SU-DHL-6 (cell line): ENCODE measurements around the gene OSTC.

ENCODE experiments used
- H2AFZ ChIP-seq: fragments of 200-600 bp; sonication (generic); 2 replicates; pipeline ENCODE4 v1.6.1; 2014; ENCODE audit warnings: low read depth, mild to moderate bottlenecking, moderate library complexity, mixed read lengths, antibody characterized with exemption, low read length; ENCODE audit not compliant: severe bottlenecking
- H3F3A ChIP-seq: fragments of 200-600 bp; shearing (Covaris generic); 2 replicates; pipeline ENCODE4 v1.6.0; 2016; ENCODE audit warnings: antibody characterized with exemption, mild to moderate bottlenecking; ENCODE audit not compliant: insufficient read depth
- H3K27ac ChIP-seq: fragments of 200-600 bp; sonication (generic); 2 replicates; pipeline ENCODE4 v1.5.1; 2016; ENCODE audit warnings: low read depth, mild to moderate bottlenecking, low read length, moderate library complexity, mixed read lengths
- H3K27me3 ChIP-seq: fragments of 200-600 bp; sonication (generic), shearing (Covaris generic); 2 replicates; pipeline ENCODE4 v1.6.0; 2014; ENCODE audit warnings: mild to moderate bottlenecking, low read length
- H3K36me3 ChIP-seq: fragments of 200-600 bp; sonication (generic); 2 replicates; pipeline ENCODE4 v1.6.1; 2014; ENCODE audit warnings: mild to moderate bottlenecking, low read length, mixed read lengths
- H3K4me2 ChIP-seq: fragments of 300-600, 200-600 bp; shearing (Covaris generic), sonication (generic); 2 replicates; pipeline ENCODE4 v1.6.0; 2014; ENCODE audit warnings: low read length, low read depth, mild to moderate bottlenecking; ENCODE audit not compliant: poor library complexity, severe bottlenecking
- H3K4me3 ChIP-seq: fragments of 200-600 bp; sonication (generic); 2 replicates; pipeline ENCODE4 v1.5.1; 2014; ENCODE audit warnings: antibody characterized with exemption, low read length, mild to moderate bottlenecking, mixed read lengths; ENCODE audit not compliant: insufficient read depth, poor library complexity, severe bottlenecking
- H3K79me2 ChIP-seq: fragments of 200-600 bp; sonication (generic); 2 replicates; pipeline ENCODE4 v1.6.1; 2014; ENCODE audit warnings: mild to moderate bottlenecking, low read length, moderate library complexity; ENCODE audit not compliant: insufficient read depth
- H3K9ac ChIP-seq: fragments of 200-600 bp; sonication (generic); 2 replicates; pipeline ENCODE4 v1.7.0; 2014; ENCODE audit warnings: mild to moderate bottlenecking, low read length
- H3K9me2 ChIP-seq: fragments of 200-600 bp; sonication (generic); replicated peaks from 2 replicates; pipeline ENCODE4 v1.6.1; 2014; ENCODE audit warnings: low read length; ENCODE audit not compliant: insufficient read depth
- H3K9me3 ChIP-seq: fragments of 200-600 bp; sonication (generic); 2 replicates; pipeline ENCODE4 v1.6.1; 2014; ENCODE audit warnings: low read length, mixed read lengths; ENCODE audit not compliant: insufficient read depth
- H4K20me1 ChIP-seq: fragments of 200-600 bp; sonication (generic); 2 replicates; pipeline ENCODE4 v1.6.1; 2014; ENCODE audit warnings: low read depth, mild to moderate bottlenecking, antibody characterized with exemption, low read length, moderate library complexity, mixed read lengths
- EZH2phosphoT487 ChIP-seq: fragments of 200-600 bp; sonication (generic), shearing (Covaris generic); conservative IDR thresholded peaks from 2 replicates; pipeline ENCODE4 v1.6.1; 2018; ENCODE audit warnings: mild to moderate bottlenecking, antibody characterized with exemption, low read length, moderate library complexity, mixed read lengths
- TF ChIP-seq, protein P1 (sequence below): fragments of 200-600 bp; sonication (generic); IDR thresholded peaks from one replicate; pipeline ENCODE4 v1.5.1; 2017; ENCODE audit warnings: antibody characterized with exemption, mild to moderate bottlenecking, low read length, moderate library complexity; ENCODE audit not compliant: insufficient read depth, poor library complexity, severe bottlenecking

Gene OSTC

DNA sequence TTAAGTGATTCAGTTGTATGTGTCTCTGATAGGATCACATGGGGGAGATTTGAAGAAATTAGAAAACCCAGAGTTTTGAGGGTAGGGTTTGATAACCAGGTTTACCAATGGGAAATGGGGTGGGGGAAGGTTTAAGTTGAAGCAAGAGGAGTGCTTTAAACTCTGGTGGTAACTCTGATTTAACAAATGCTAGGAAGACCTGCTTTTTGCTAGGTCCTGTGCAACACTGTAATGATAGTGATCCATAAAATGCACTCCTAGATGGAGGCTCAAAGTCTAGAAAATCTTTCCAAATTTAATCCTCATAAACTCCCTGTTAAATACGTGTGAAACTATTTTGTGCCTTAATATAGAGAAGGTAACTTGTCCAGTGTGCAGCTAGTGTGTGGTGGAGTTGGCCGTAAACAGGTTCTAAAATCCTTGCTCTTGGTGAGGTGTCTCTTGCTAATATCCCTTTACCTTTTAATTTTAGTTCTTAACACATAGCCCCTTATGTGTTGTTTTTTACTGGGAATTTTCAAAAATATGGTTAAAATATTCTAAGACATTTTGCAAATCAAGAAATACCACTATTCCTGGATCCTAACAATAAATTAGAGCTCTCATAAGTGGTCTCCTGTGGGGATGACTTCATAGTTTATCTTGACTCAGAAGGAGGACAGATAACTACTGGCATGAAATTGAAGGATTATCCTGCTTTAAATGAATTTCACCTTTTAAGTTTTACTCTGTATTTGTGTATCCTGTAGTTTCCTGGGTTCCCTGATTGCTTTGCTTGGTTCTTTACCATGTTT is 25.9 kb upstream of the OSTC start:
- Histone ChIP-seq H3K27ac (no peak overlapping the region), H3K4me2 (no peak overlapping the region), H3K9me2 (no peaks in the 10 kb centered on the region), H4K20me1 (0 out of 2 replicates have a peak, but pooled peaks cover 7% of the 10 kb centered on the region), H3K36me3 (peaks cover 21% of the 10 kb centered on the region), H3K9ac (no peak overlapping the region), H3K79me2 (peaks cover 42% of the 10 kb centered on the region), H3K9me3 (no peaks in the 10 kb centered on the region), H2AFZ (no peak overlapping the region), H3K4me3 (no peak overlapping the region), H3K27me3 (no peaks in the 10 kb centered on the region), H3F3A (peaks cover 2% of the 10 kb centered on the region; the same call in 1 of the 2 replicates)
- TF ChIP-seq, protein P1, sequence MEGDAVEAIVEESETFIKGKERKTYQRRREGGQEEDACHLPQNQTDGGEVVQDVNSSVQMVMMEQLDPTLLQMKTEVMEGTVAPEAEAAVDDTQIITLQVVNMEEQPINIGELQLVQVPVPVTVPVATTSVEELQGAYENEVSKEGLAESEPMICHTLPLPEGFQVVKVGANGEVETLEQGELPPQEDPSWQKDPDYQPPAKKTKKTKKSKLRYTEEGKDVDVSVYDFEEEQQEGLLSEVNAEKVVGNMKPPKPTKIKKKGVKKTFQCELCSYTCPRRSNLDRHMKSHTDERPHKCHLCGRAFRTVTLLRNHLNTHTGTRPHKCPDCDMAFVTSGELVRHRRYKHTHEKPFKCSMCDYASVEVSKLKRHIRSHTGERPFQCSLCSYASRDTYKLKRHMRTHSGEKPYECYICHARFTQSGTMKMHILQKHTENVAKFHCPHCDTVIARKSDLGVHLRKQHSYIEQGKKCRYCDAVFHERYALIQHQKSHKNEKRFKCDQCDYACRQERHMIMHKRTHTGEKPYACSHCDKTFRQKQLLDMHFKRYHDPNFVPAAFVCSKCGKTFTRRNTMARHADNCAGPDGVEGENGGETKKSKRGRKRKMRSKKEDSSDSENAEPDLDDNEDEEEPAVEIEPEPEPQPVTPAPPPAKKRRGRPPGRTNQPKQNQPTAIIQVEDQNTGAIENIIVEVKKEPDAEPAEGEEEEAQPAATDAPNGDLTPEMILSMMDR: no peak
- TF ChIP-seq EZH2phosphoT487: no peak

DNA sequence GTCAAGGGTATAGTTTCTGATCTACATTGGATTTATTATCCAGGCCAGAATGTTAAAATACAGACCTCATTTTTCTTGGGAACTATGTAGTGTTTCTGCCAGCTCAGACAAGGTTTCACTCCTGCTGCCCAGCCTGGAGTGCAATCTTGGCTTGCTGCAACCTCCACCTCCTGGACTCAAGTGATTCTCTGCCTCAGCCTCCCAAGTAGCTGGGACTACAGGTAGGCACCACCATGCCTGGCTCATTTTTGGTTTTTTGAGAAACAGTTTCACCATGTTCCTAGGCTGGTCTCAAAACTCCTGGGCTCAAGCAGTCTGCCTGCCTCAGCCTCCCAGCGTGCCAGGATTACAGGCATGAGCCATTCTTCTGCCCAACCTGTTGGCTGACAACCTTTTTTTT is 24.3 kb upstream of the OSTC start:
- H3K79me2 ChIP-seq: peaks cover 30% of the 10 kb centered on the region
- no peaks in the 10 kb centered on the region for H3K27me3 ChIP-seq
- TF ChIP-seq, protein P1: no peak
- TF ChIP-seq EZH2phosphoT487: no peak
- H3K9me2 ChIP-seq: no peaks in the 10 kb centered on the region
- H2AFZ ChIP-seq: no peak overlapping the region
- H3K4me3 ChIP-seq: no peak overlapping the region
- H3K36me3 ChIP-seq: peaks cover 29% of the 10 kb centered on the region
- no peak overlapping the region for H3K27ac ChIP-seq
- 0 out of 2 replicates have a peak, but pooled peaks cover 7% of the 10 kb centered on the region for H4K20me1 ChIP-seq
- no peak overlapping the region for H3K4me2 ChIP-seq
- H3K9me3 ChIP-seq: no peaks in the 10 kb centered on the region
- peaks cover 3% of the 10 kb centered on the region; the same call in 1 of the 2 replicates for H3F3A ChIP-seq
- H3K9ac ChIP-seq: no peak overlapping the region

DNA sequence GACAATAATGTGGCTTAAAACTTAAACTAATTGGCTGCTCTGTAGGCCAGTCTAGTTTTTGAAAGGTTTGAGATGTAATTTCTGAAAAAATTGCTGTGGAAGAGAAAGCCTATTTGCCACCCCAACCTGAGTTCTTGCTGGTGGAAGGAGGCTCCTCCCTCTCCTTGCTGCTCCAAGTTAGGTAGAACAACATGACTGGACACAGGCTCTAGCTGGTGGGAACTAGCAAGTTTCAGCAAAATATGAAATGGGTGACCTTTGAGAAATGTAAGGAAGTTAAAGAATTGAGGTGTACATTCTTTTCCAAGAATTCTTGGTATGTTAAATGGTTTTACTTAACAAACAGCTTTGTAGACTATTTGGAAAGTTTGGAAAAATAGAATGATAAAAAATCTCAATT is 22.0 kb upstream of the OSTC start:
- TF ChIP-seq EZH2phosphoT487: no peak
- TF ChIP-seq, protein P1: no peak
- Histone ChIP-seq H3K9ac (no peak overlapping the region), H3F3A (peaks cover 11% of the 10 kb centered on the region; the same call in 1 of the 2 replicates), H3K9me2 (no peaks in the 10 kb centered on the region), H3K79me2 (peaks cover 10% of the 10 kb centered on the region; the same call in 1 of the 2 replicates), H3K9me3 (no peaks in the 10 kb centered on the region), H3K27me3 (no peaks in the 10 kb centered on the region), H4K20me1 (no peaks in the 10 kb centered on the region), H3K27ac (no peak overlapping the region), H3K36me3 (peaks cover 18% of the 10 kb centered on the region; the same call in 1 of the 2 replicates), H2AFZ (no peak overlapping the region), H3K4me3 (no peak overlapping the region), H3K4me2 (no peak overlapping the region)
